K562 (cell line): ENCODE measurements around the gene ZNF763. TPM values are rescaled to one million over a fixed set of nuclear protein-coding genes. Genes with fewer than 3 reads are reported as not detected.
"Not testable (repeated sequence)": the region's sequence is repeated elsewhere in the genome, so short reads cannot be mapped to it uniquely, and the experiment has no call there.

Experiments used
- ATAC-seq: fragments of 200-7000 bp; cut with Tn5 transposase; 3 replicates; pipeline ENCODE4 v1.9.1; 2020; ENCODE audit warnings: moderate library complexity
- BruUV-seq: library from RNA; stranded (reverse); fragments of 400-500 nt; replicated peaks from 2 replicates; lab custom pipeline; 2021; lab: Mats Ljungman, UMichigan
- CTCF ChIA-PET: fragments of 300-600 bp; formaldehyde crosslinking; extraction: SDS; loops from one replicate; lab custom pipeline; 2021; ENCODE audit warnings: low intra/inter-chr PET ratio; lab: Yijun Ruan, JAX
- POLR2A ChIA-PET: fragments of 300-600, 350-650 bp; sonication (Branson Sonifier 250); formaldehyde crosslinking; extraction: SDS; loops from one replicate; lab custom pipeline; 2021; ENCODE audit warnings: antibody characterized with exemption, inconsistent platforms; lab: Yijun Ruan, JAX
- DNase-seq, 4 experiments: peaks; one replicate each; pipeline versions ENCODE4 v3.0.0 to v3.0.0-alpha.2; 2011 to 2018; ENCODE audit warnings: low spot score in 3 of 4, mixed read lengths in 3 of 4; ENCODE audit errors: extremely low read depth in 1 of 4
- FAIRE-seq: peaks from 2 replicates; lab custom pipeline; 2011; peaks lifted over from hg19 to GRCh38; lab: Jason Lieb, UNC
- H2AFZ ChIP-seq: 2 replicates; pipeline ENCODE4 v1.6.0; 2011; ENCODE audit warnings: low read depth, low read length, control low read depth, inconsistent platforms
- H3K27ac ChIP-seq: fragments of 200-600 bp; 3 replicates; pipeline ENCODE4 v1.8.0; 2011; ENCODE audit warnings: low read depth, mild to moderate bottlenecking, control low read depth, inconsistent platforms, low read length, moderate library complexity, mixed read lengths; ENCODE audit errors: extremely low read depth
- H3K27me3 ChIP-seq, 2 experiments: fragments of 300-600 bp in 1 of 2; 2 replicates in 1 of 2; 3 replicates in 1 of 2; pipeline versions ENCODE4 v1.6.0 to v1.8.0; 2011; ENCODE audit warnings: inconsistent platforms in 2 of 2, low read length in 2 of 2, mild to moderate bottlenecking in 1 of 2, mixed read lengths in 1 of 2, moderate library complexity in 1 of 2; ENCODE audit not compliant: control insufficient read depth in 2 of 2, insufficient read depth in 2 of 2
- H3K36me3 ChIP-seq: fragments of 300-600 bp; 3 replicates; pipeline ENCODE4 v1.8.0; 2011; ENCODE audit warnings: mild to moderate bottlenecking, low read length, inconsistent platforms; ENCODE audit not compliant: control insufficient read depth, insufficient read depth
- H3K4me1 ChIP-seq, 2 experiments: fragments of 200-600 bp in 1 of 2; replicated peaks in 1 of 2; 2 replicates in 1 of 2; 3 replicates in 1 of 2; pipeline versions ENCODE4 v1.5.1 to v1.8.0; 2011; ENCODE audit warnings: inconsistent platforms in 2 of 2, low read length in 2 of 2, mild to moderate bottlenecking in 1 of 2, mixed read lengths in 1 of 2, moderate library complexity in 1 of 2; ENCODE audit not compliant: control insufficient read depth in 2 of 2, insufficient read depth in 2 of 2
- H3K4me2 ChIP-seq: 2 replicates; pipeline ENCODE4 v1.6.1; 2011; ENCODE audit warnings: low read length, control low read depth, inconsistent platforms, mixed read lengths; ENCODE audit not compliant: insufficient read depth
- H3K4me3 ChIP-seq: fragments of 200-600 bp; sonication (generic), shearing (Covaris generic); 2 replicates; pipeline ENCODE4 v1.5.1; 2016; ENCODE audit warnings: control low read depth, inconsistent platforms
- H3K79me2 ChIP-seq: fragments of 200-600 bp; 3 replicates; pipeline ENCODE4 v1.8.0; 2011; ENCODE audit warnings: low read length, inconsistent platforms; ENCODE audit not compliant: control insufficient read depth, insufficient read depth
- H3K9ac ChIP-seq, 2 experiments: 2 replicates each; pipeline versions ENCODE4 v1.6.0 to v1.6.1; 2011; ENCODE audit warnings: low read depth in 2 of 2, low read length in 2 of 2, control low read depth in 1 of 2, inconsistent platforms in 1 of 2, mild to moderate bottlenecking in 1 of 2, mixed read lengths in 1 of 2; ENCODE audit not compliant: insufficient read depth in 1 of 2
- H3K9me1 ChIP-seq: one replicate; pipeline ENCODE4 v1.6.0; 2011; ENCODE audit warnings: inconsistent platforms, mild to moderate bottlenecking, low read length, moderate library complexity; ENCODE audit not compliant: control insufficient read depth, insufficient read depth
- H3K9me3 ChIP-seq: replicated peaks from 2 replicates; pipeline ENCODE4 v1.5.1; 2011; ENCODE audit warnings: low read depth, low read length, inconsistent platforms; ENCODE audit not compliant: control insufficient read depth, insufficient read depth
- H4K20me1 ChIP-seq: replicated peaks from 2 replicates; pipeline ENCODE4 v1.6.1; 2011; ENCODE audit warnings: low read length, inconsistent platforms, mixed read lengths; ENCODE audit not compliant: control insufficient read depth, insufficient read depth
- CBX1 ChIP-seq: sonication (generic); IDR thresholded peaks from 2 replicates; pipeline ENCODE4 v1.6.1; 2016; ENCODE audit warnings: antibody characterized with exemption, low read depth, mild to moderate bottlenecking
- CBX3 ChIP-seq, 2 experiments: IDR thresholded peaks; 1 replicate in 1 of 2; 2 replicates in 1 of 2; pipeline ENCODE4 v1.6.1; 2012; ENCODE audit warnings: inconsistent platforms in 2 of 2, low read length in 2 of 2, borderline replicate concordance in 1 of 2, control low read depth in 1 of 2
- CBX5 ChIP-seq: IDR thresholded peaks from 2 replicates; pipeline ENCODE4 v1.6.1; 2014; ENCODE audit warnings: low read depth, borderline replicate concordance
- EP400 ChIP-seq: fragments of 450-650 bp; IDR thresholded peaks from 2 replicates; pipeline ENCODE4 v1.6.1; 2017; ENCODE audit warnings: antibody characterized with exemption, mild to moderate bottlenecking, moderate library complexity
- RBM25 ChIP-seq: fragments of 200-400 bp; formaldehyde crosslinking; IDR thresholded peaks from 2 replicates; pipeline ENCODE4 v1.6.1; 2018; ENCODE audit warnings: low read length, low read depth, moderate library complexity; ENCODE audit not compliant: severe bottlenecking
- SOX6 ChIP-seq: fragments of 450-650 bp; IDR thresholded peaks from 2 replicates; pipeline ENCODE4 v1.6.1; 2014; ENCODE audit warnings: mild to moderate bottlenecking
- TRIM28 ChIP-seq: fragments of 450-650 bp; IDR thresholded peaks from 2 replicates; pipeline ENCODE4 v1.6.1; 2017
- XRCC3 ChIP-seq: fragments of 450-650 bp; IDR thresholded peaks from 2 replicates; pipeline ENCODE4 v1.6.1; 2017; ENCODE audit warnings: mild to moderate bottlenecking, moderate library complexity
- ZNF75A ChIP-seq: fragments of 450-650 bp; formaldehyde crosslinking; IDR thresholded peaks from 2 replicates; pipeline ENCODE4 v1.4.0; 2020; ENCODE audit warnings: mild to moderate bottlenecking
- WGBS: fragments of 100-300 bp; shearing (Covaris generic); methylation state at CpG from one replicate; pipeline ENCODE4 v1.1.6; 2016; ENCODE audit warnings: low coverage, mixed read lengths; ENCODE audit not compliant: insufficient coverage; ENCODE audit errors: missing lambda C conversion rate; 5-methylcytosine and 5-hydroxymethylcytosine counted together
- in situ Hi-C: fragments of 300-500 bp; cut with MboI; formaldehyde crosslinking; loops from 4 replicates; pipeline ENCODE4 v1.15.0; 2018; ENCODE audit warnings: inconsistent platforms, mixed read lengths
- intact Hi-C: fragments of 100-400 bp; cut with micrococcal nuclease; formaldehyde crosslinking; loops from 2 replicates; pipeline ENCODE4 v1.14.2; 2022
- polyA plus RNA-seq, 8 experiments: library from polyadenylated mRNA; depleted of rRNA in 4 of 8; stranded (reverse) in 5 of 8; unstranded in 3 of 8; fragments of >200 nt; fragmentation: Nextera tagmentation in 2 of 8; fragmentation: Illumina TruSeq in 1 of 8; extraction: Ambion mirVana in 2 of 8; extraction: Trizol in 1 of 8; gene quantifications; 2 replicates each; pipeline versions ENCODE4 v1.2.1 to v1.2.3, GENCODE V29; 2011 to 2014; ENCODE audit warnings: inconsistent platforms in 1 of 8, missing spikeins in 1 of 8
- total RNA-seq, 7 experiments: library from RNA; depleted of rRNA in 6 of 7; stranded (reverse); fragments of >200 nt in 6 of 7; fragmentation: Illumina TruSeq in 2 of 7; extraction: Trizol in 2 of 7; gene quantifications; 2 replicates each; pipeline versions ENCODE4 v1.2.1 to v1.2.3, GENCODE V29; 2011 to 2021; ENCODE audit warnings: low replicate concordance in 1 of 7
- TF ChIP-seq, protein P1 (sequence below): fragments of 450-650 bp; IDR thresholded peaks from 2 replicates; pipeline ENCODE4 v1.6.1; 2018; ENCODE audit warnings: mild to moderate bottlenecking, low read depth; ENCODE audit not compliant: partially characterized antibody
- TF ChIP-seq, protein P2 (sequence below): IDR thresholded peaks from 2 replicates; pipeline ENCODE4 v1.6.1; 2016; ENCODE audit warnings: missing genetic modification characterization, missing compliant biosample characterization

The ZNF763 gene
- total and polyA plus RNA-seq, 9 of the 15 experiments (the other 6 are each of a cell fraction or from before 2014, with no cell fraction given) = 0.08 to 0.28 (median 0.16) TPM; not detected in 3

DNA sequence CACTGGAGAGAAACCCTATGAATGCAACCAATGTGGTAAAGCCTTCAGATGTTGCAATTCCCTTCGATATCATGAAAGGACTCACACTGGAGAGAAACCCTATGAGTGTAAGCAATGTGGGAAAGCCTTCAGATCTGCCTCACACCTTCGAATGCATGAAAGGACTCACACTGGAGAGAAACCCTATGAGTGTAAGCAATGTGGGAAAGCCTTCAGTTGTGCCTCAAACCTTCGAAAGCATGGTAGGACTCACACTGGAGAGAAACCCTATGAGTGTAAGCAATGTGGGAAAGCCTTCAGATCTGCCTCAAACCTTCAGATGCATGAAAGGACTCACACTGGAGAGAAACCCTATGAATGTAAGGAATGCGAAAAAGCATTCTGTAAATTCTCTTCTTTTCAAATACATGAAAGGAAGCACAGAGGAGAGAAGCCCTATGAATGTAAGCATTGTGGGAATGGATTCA lies 15.2 kb upstream of the ZNF763 start:
- CTCF ChIA-PET, H3K79me2 ChIP-seq, H3K4me3 ChIP-seq, in situ Hi-C loops, FAIRE-seq, H2AFZ ChIP-seq, H3K4me1 ChIP-seq, H3K27me3 ChIP-seq, H3K27ac ChIP-seq, DNase-seq, H3K4me2 ChIP-seq, H3K9me1 ChIP-seq, ATAC-seq, H3K9ac ChIP-seq, H4K20me1 ChIP-seq, POLR2A ChIA-PET, BruUV-seq, intact Hi-C loops: not testable (repeated sequence)
- 93% methylated on average over 4 of the region's 4 CpGs for WGBS
- TF ChIP-seq, protein P1, sequence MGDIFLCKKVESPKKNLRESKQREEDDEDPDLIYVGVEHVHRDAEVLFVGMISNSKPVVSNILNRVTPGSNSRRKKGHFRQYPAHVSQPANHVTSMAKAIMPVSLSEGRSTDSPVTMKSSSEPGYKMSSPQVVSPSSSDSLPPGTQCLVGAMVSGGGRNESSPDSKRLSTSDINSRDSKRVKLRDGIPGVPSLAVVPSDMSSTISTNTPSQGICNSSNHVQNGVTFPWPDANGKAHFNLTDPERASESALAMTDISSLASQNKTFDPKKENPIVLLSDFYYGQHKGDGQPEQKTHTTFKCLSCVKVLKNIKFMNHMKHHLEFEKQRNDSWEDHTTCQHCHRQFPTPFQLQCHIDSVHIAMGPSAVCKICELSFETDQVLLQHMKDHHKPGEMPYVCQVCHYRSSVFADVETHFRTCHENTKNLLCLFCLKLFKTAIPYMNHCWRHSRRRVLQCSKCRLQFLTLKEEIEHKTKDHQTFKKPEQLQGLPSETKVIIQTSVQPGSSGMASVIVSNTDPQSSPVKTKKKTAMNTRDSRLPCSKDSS = peak; percentile 90
- TF ChIP-seq ZNF75A (CRISPR knock-in tag) (peak; percentile 89), XRCC3 (peak; percentile 48; the same call in 1 of the 2 replicates), RBM25 (peak; percentile 16), TRIM28 (peak; percentile 72), SOX6 (peak; percentile 45), CBX5 (peak; percentile 94), CBX3 (IDR thresholded peaks at IDR 0.05; ENCODE audit: borderline replicate concordance in 1 of 2, low read length in 2 of 2) (peak in 1 of 2 experiments; percentile 74; a peak in 2 of 3 replicates), EP400 (0 out of 2 replicates have a peak, but pooled peaks have one; percentile 1), CBX1 (0 out of 2 replicates have a peak, but pooled peaks have one; percentile 78)
- TF ChIP-seq, protein P2, sequence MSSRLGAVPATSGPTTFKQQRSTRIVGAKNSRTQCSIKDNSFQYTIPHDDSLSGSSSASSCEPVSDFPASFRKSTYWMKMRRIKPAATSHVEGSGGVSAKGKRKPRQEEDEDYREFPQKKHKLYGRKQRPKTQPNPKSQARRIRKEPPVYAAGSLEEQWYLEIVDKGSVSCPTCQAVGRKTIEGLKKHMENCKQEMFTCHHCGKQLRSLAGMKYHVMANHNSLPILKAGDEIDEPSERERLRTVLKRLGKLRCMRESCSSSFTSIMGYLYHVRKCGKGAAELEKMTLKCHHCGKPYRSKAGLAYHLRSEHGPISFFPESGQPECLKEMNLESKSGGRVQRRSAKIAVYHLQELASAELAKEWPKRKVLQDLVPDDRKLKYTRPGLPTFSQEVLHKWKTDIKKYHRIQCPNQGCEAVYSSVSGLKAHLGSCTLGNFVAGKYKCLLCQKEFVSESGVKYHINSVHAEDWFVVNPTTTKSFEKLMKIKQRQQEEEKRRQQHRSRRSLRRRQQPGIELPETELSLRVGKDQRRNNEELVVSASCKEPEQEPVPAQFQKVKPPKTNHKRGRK (tag) = 0 out of 2 replicates have a peak, but pooled peaks have one; percentile 10
- peaks cover 60% of the 10 kb centered on the region for H3K9me3 ChIP-seq
- peaks cover 57% of the 10 kb centered on the region for H3K36me3 ChIP-seq
